PC-9 (cell line): Measurements from ENCODE around the gene RUNX2.

Source experiments
- EZH2 ChIP-seq: fragments of 200-600 bp; sonication (generic); IDR thresholded peaks from 2 replicates; pipeline ENCODE4 v1.8.0; 2017; ENCODE audit warnings: antibody characterized with exemption, low read depth
- TF ChIP-seq, protein P1 (sequence below): fragments of 200-600 bp; sonication (generic); conservative IDR thresholded peaks from 2 replicates; pipeline ENCODE4 v1.6.1; 2017; ENCODE audit warnings: mixed run types, antibody characterized with exemption, mild to moderate bottlenecking, moderate library complexity

GRCh38 chr6:45326698-45327417 is 1.3 kb upstream of the RUNX2 start:
- TF ChIP-seq, protein P1, sequence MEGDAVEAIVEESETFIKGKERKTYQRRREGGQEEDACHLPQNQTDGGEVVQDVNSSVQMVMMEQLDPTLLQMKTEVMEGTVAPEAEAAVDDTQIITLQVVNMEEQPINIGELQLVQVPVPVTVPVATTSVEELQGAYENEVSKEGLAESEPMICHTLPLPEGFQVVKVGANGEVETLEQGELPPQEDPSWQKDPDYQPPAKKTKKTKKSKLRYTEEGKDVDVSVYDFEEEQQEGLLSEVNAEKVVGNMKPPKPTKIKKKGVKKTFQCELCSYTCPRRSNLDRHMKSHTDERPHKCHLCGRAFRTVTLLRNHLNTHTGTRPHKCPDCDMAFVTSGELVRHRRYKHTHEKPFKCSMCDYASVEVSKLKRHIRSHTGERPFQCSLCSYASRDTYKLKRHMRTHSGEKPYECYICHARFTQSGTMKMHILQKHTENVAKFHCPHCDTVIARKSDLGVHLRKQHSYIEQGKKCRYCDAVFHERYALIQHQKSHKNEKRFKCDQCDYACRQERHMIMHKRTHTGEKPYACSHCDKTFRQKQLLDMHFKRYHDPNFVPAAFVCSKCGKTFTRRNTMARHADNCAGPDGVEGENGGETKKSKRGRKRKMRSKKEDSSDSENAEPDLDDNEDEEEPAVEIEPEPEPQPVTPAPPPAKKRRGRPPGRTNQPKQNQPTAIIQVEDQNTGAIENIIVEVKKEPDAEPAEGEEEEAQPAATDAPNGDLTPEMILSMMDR = no peak
- TF ChIP-seq EZH2 = no peak
